ENCODE measurements around the gene SDCCAG8.

The SDCCAG8 gene

DNA sequence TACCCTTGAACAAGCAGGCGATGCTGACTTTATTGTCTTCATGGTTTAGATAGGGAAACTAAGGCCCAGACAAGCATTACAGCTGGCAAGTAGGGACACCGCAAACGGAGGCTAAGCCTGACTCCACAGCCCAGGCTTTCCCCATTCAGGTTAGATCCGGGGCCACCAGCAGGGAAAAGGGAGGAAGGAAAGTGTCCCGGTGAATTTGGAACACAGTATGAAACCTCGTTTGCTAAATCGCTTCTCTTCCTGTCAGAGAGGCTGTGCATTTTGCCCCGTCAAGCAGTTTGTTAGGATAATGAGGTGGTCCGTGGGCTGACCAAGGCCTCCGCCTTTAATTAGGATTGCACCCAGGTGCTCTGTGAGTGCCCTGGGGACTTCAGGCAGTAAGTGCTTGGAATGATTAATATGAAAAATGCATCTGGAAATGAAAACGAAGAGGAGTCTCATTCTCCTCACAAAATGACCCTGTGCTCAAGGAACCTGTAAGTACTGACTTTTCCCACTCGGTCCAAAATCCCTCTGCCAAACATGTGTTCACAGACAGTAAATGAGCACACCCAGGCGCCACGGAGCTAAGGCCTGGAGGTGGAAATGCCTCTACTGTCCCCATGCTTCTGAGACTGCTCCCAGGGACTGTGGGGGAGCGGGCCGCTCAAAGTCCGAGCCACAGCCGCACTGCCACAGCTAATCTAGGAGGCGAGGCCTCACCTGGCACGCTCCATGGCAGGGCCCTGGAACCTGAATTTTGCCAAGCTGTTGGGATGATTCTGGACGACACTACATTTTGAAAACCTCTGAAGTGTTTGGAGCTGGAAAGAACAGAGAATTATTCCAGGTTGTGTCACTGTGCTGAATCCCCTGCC is 234.1 kb downstream of the SDCCAG8 start:
- DNase-seq: no peak

DNA sequence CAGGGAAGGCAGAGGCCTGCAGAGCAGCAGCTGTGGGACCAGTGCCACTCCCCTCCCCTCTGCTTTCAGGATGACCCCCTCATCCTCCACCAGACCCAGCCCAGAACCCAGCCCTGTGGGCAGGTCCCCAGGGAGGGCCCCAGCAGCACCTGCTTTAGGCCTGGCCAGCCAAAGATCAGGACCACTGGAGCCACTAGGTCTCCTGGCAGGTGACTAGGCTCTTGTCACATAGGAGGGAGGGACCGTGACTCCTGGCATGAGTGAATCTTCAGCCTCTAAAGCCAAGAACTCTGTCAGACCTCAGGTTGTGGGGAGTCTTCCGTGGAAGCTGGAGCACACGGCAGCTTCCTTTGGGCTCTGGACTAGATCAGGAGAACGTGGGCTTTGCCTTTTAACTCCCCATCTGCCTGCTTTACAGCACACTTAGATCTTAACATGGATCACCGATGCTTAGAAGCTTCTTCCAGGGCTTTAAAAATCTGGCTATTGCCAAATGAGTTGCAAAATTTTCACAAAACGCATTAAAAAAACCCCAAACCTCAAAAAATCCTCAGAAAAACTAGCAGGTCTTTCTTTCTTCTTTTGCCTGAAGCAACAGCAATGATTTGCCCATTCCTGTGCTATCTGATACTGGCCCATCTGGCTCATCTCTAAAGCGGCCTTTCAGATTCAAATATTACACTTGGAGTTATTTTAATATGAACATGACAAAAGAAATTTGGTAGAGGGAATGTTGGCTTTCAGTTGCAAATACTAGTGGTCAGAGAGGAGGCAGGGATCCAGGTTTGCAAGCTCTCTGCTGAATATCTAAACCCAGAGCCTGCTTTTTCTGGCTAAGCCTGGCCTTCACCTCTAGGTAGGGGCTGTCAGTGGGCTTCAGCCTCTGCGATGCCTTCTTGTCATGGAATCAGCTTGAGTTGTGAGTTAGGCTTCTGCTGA is 235.2 kb downstream of the SDCCAG8 start:
- DNase-seq: no peak

DNA sequence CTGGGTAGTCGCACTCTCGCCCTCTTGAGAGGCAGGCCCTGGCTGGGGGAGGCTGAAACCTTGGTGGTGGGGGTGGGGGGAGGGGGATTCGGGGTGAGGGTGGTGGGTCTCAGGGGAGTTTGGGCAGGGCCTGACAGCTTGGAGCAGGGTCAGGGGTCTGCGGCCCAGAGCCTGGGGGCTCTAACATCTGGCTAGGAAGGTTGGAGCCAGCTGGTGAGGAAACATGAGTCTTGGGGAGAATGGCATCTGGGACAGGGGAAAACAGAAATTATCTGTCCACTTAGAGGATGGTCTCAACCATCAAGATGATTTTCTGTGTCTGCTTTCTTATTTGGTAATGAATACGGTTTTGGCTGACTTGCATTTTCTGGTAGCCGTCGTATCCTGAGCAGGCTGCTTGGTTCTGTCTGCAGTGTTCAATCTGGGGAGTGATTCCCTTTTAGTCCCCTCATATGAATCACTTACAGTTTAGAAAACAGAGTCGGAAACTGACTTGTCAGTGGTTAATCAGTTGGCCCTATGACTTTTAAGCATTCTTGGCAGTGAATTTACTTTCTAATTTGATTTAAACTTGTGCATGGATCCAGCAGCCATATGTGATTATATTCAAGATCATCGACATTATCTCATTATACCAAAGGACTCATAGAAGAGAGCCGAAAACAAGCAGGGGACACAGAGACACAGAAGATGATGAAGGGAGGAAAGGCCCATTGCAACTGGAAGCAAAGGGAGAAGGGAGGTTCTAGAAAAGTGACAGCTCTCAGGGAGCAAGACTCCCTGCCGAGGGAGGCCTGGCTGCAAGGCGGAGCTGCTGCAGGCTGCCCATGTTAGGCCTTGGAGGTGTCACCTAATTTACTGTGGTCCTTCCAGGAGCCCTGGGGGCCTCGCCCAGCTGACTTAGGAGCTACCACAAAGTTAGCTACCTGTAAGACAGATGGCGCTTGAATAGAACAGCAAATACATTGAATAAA is 237.6 kb downstream of the SDCCAG8 start:
- DNase-seq: no peak

DNA sequence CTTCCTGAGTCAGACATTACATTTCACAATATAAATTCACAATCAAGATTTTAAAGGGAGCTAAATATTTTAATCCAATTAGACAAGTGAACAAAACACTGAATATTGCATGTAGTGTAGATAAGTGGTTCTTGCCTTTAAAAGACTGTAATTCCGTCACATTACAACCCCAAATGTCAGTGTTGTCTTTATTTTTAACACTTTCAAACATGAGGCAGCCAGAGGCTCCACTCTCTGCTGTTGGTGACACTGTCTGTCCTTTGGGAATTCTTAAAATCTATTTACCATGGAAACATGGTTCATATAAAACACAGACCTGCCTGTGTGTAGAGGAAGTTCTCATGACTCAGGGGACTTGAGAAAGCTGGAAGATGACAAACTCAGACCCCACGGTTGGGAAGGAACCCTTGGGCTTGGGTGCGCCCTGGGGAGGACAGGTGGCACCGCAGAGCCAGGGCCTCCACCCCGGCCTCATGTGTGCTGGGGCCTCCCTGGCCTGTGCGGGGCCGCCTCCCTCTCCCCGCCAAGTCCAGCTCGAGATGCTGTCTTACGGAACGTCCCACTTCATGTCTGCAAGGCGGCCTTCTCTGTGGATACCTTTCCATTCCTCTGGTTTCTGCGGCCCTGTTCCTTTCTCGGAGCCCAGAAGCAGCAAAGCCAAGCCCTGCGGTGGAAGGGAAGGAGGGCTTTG is 239.0 kb downstream of the SDCCAG8 start:
- DNase-seq: no peak

DNA sequence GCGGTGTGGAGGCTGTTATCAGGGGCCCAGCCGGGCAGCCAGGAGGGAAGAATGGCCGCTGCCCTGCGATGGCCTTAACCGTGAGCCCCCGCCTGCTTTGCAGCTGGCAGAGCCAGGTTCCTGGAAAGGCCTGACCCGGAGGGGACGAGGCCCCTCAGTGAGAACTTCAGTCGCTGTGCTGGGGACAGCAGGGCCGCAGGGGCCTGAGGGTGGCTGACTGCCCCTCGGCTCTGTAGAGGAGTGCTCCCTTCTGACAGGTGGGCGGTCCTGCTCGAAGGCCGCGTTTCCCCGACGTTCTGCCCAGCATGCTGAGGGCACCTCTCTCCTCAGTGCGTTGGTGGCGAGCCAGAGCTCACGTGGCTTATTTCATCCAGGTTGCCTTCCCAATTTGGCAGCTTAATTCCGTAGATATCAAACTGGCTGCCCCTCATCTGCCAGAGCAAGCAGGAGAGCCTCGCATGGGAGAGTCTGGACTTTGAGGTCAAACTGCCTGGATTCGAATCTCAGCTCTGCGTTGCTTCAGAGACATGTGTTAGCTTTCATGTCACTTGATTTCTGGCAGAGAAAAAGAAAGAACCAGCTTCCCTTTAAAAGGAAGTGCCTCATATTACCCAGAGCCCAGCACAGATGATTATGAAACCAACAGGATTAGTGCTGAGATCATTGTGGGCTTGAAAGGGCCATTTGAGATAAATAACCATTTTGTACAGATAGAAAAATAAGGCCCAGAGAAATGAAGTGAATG is 239.8 kb downstream of the SDCCAG8 start:
- DNase-seq: no peak

DNA sequence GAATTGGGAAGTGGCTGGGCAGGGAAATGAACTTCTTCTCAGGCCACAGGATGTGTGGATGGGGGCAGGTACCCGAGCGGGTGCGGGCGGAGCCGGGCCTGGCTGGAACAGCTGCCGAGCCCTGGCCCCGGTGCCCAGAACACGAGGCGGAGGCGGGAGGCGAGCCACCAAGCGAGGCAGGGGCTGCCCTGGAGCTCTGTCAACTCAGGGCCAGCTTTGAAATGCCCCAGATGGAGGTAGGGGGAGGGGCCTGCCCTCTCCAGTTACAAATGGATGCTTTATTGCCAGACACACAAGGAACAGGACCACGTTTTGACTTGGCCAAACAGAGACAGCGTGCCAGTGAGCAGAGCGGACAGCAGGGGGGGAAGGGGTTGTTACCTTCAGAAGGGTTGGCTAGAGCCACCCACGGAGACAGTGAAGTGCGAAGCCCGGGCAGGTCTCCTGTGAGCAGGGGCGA is 240.4 kb downstream of the SDCCAG8 start:
- no peak for DNase-seq

DNA sequence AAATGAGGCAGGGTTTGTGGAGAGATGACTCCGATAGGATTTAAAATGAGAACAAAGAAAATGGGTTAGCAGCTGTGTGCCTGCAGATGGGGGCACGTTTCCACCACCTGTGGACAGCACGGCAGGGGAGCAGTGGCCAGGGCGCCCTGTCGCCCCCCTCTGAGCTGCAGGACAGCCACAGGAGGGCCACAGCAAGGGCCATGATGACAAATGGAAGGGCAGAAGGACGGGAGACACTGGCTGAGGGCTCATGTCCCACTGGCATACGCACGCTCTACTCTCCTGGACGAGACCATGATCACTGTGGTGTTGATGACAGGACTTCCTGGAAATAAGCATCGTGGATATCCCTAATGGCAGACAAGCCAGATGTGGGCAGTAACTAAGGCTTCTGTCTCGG is 241.0 kb downstream of the SDCCAG8 start:
- no peak for DNase-seq

DNA sequence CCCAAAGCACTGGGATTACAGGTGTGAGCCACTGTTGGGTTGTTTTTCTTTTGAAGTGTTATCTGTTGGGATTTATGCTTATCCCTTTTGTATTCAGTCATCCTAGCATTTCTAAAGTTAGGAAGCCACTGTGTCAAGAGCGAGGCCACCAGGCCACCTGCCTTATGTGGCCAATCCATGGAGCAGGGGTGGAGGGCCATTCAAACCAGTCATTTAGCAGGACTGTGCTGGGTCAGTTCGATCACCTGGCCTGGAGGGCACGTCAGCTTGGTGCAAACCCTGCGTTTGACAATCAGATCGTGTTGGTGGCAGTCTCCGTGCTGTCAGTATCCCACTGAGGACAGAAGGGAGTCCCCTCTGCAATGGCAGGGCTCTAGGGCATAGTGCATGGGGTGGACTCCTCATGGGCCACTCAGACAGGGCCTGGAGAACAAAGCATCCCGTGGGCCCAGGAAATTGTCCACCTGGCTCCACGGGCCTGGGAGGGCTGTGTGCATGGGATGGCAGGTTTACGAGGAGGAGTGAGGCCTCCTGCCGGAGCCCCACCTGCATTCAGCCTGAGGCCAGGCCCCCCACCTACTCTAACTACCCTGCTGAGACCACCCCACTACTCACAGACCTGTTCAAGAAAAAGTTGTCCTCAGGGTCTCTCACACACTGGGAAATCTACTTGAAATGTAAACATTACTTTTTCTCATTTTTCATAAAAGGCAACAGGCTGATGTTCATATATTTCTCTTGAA is 242.3 kb downstream of the SDCCAG8 start:
- no peak for DNase-seq

DNA sequence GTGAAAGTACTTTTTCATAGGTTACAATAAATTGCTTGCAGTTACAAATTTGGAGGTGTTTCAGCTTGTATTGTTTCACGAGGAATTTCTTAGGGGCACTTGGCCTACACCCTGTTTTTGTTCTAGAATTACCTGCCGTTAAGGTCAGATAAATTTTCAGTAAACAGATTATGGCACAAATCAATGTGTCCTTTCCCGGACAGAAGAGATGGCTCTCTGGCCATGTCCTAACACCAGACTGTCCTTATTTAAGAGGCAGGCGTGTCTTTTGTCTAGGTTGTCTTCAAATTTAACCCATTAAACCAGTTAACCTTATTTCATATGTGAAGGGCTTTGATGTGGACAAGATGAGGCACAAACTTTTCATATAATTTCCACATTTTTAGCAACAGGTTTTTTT is 243.4 kb downstream of the SDCCAG8 start:
- no peak for DNase-seq

DNA sequence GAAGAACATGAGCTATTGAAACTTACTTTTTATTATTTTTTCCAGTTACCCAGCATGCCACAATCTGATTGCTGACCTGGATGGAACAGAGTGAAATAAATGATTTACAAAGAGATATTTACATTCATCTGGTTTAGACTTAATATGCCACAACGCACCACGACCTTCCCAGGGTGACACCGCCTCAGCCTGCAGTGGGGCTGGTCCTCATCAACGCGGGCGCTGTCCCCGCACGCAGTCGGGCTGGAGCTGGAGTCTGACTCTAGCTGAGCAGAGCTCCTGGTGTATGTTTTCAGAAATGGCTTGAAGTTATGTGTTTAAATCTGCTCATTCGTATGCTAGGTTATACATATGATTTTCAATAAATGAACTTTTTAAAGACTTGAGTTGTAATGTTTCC is 243.9 kb downstream of the SDCCAG8 start:
- no peak for DNase-seq

DNA sequence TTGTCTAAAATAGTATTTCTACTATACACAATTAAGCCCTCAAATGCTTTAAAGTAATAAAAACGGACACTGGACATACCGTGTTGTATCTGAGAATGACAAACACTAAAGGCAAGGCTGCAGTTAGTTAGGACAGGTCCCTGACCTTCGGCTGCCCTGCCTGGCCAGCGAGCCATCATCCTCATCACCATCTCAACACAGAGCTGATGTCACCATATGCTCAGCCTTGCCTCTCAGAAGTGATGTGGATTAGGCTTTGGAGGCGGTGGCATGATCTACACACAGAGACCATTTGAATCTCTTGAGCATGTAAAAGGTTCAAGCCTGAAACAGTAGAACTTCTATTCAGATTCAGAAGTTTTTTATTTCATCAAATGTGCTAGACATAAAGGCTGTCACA is 244.7 kb downstream of the SDCCAG8 start:
- no peak for DNase-seq

DNA sequence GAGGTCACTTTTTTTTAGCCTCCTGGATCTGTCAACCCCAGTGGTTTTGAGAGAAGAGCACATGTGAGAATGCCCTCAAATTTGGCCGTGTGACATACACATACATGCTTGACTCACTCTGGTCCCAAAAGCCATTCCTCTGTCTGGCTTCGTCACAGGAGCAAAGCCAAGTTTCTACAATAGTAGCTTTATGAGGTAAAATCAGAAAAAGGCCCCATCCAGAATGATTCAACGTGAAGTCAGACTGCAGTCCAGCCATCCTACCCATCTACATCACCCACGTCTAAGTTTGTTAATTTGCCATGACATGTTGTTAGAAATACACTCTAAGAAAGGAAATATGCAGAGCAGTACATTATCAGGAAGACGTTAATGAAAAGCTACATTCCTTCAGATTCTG is 245.2 kb downstream of the SDCCAG8 start:
- DNase-seq: no peak

DNA sequence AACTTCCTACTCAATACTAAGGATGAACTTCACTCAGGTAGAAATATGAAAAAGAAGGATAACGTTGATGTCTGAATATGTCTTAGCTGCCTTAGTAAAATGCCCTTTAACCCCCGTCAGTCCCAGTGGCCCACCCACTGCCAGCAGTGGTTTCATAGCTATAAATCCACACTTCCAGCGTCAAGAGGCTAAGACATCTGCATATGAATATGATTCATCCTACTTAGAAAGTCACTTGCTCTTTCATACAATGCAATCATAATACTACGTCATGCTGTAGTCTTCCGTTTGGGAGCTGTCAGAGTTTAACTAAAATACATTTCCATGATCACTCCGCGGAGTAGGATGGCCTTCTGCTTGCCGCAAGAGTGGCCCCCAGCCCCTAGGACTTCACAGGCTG is 247.3 kb downstream of the SDCCAG8 start:
- DNase-seq: no peak

DNA sequence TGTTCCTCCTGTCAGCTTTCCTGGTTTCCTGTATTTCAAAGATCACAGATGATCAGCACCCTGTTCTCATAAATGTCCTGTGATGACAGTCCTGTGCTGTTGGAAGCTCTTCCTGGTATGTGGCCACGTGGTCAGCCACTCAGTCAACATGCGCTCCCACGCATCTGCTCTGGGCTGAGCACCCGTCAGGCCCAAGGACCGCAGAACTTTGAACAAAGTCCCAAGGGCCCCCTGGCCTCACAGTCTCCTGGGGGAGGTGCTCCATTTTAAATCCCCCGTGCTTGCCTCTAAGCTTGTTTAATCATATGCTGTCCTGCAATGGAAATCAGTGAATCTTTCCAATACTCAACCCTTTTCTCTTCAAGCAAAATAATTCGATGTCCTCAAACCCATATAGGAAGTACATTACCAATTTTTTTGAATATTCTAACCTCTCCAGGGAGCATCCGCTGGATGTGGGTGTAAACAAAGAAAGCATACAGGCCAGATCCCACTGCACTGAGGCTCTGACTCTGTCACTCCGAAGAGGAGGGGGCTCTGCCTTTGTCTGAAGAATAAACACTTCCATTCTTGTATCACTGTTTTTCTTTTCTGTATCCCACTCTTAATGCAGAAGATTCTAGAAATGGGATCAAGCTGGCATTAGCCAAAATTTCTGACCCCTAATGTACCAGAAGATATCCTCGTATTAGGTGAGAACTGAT is 250.3 kb downstream of the SDCCAG8 start:
- DNase-seq: no peak

DNA sequence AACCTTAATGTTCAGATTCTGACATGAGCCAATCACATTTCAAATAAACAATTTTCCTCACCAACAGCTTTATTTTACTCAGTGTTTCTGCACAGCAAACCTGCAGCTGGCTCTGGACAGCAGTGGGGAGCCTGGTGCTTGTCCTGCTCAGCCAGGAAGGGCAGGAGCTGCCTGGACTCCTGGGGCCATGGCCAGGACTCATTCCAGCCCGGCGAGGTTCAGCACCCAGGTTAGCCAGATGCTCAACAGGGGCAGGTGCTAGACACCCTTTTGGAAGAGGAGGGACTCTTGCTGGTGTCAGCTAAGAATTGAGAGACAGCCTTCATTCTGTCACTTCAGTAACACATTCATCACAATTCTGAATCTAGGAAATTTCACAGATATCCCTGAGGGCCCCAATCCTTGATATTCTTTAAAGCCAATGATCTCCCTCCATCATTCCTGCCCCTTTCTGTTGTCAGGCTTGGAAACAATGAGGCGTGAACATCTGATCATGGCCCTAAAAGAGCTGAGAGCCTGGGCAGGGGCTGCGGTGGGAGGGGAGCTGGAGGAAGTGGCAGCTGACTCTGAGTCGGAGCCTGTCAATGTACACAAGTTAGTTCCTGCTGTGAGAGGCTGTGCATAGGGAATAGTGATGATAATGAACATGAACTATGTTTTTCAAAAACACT is 251.3 kb downstream of the SDCCAG8 start:
- no peak for DNase-seq

DNA sequence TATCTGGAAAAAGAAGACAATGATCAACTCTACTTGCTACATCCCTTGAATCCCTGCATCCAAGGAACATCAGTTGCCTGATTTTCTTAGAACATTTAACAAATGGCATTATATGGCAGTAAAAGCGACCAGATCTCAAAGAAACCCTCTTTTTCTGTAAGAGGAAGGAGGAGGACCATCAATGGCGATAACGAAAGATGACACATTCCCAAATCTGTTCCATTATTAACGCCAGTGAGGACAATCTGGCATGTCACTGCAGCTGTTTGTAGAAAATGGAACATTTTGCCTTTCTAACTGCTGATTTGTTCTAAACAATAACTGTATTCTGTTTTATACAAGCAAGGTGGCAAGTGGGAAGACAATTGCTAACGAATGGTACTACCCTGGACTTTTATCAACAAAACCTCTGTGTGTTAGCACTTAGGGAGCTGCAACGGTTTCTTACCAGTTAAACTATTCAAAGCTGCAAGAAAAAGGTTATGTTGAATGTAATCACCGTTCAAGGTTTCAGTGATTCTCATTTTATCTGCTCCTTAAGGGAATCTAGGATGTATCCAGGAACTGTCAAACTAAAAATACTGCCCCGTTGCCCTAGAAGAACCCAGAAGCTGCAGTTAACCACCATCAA is 251.9 kb downstream of the SDCCAG8 start:
- no peak for DNase-seq

DNA sequence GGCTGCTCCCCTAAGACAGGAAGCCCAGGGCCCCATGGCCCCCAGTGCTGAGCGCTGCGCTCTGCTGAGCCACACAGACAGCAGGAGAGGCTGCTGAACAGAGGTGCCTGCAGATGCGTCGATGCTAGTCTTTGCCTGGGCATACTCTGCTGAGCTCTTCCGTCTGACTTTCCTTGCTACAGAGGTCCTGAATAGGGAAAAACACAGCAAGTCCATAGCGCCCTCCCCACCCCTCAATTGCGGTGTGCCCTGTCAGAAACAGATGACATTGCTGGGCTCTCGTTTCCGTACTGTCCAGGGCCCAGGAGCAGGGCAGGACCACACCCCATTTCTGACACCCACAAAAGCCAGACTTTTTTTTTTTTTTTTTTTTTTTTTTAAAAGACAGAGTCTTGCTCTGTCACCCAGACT is 252.5 kb downstream of the SDCCAG8 start:
- DNase-seq: no peak

DNA sequence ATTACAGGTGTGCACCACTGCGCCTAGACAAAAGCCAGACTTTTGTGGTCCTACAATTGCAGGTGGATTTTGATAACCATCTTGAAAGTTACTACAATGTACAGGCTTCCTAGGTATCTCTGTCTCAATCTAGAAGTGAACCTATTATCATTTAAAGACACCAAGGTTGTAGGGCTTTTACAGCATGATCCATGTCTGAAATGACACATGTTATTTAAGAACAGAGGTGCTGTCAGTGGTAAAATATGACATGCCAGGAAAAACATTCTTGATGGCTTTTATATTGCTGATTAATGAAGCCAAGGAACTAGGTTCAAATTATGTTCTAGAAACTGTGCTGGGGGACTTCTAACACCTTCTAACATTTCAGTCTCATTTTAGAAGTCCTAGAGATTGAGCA is 253.1 kb downstream of the SDCCAG8 start:
- no peak for DNase-seq

DNA sequence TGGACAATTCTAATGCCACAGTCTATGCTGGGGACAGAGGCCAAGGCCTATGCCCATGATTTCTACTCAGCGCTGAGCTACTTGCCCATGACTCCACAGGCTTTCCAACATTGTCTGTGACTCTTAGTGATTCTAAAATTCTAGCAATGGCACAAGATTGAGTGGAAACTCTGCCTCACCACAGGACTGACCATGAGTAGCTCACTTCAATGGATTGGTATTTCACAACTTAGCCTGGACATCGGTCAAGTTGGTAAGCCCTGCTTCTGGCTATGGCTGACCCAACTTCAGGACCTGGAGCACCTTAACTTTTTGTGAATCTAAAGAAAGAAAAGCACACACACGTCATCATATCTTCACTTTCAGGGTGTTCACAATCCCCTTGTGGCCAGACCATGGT is 255.1 kb downstream of the SDCCAG8 start:
- DNase-seq: no peak

Data from effector CD4-positive, alpha-beta T cell (primary cell).